Body of pancreas (tissue), 4 donors: ENCODE data around the gene PRRG3. TPM values are rescaled to one million over a fixed set of nuclear protein-coding genes. Genes with fewer than 3 reads are reported as not detected.
"Not testable (repeated sequence)": the region's sequence is repeated elsewhere in the genome, so short reads cannot be mapped to it uniquely, and the experiment has no call there.

Experiments used
- ATAC-seq: fragments of 150-250 bp; one replicate; pipeline ENCODE4 v1.9.1; 2016
- DNase-seq, 4 donors: peaks; one replicate each; pipeline ENCODE4 v3.0.0-alpha.2; 2019
- H3K27ac ChIP-seq, 4 donors: fragments of 200-600 bp; sonication (generic); 1 replicate in 3 of 4; 2 replicates in 1 of 4; pipeline versions ENCODE4 v1.5.1 to v1.6.1; 2016 to 2019; ENCODE audit warnings: mild to moderate bottlenecking in 1 of 4, mixed read lengths in 1 of 4, moderate library complexity in 1 of 4
- H3K27me3 ChIP-seq, 2 donors: fragments of 200-600 bp; sonication (generic); one replicate each; pipeline ENCODE4 v1.6.0; 2016; ENCODE audit warnings: mild to moderate bottlenecking in 1 of 2
- H3K36me3 ChIP-seq, 2 donors: fragments of 200-600 bp; sonication (generic); replicated peaks in 1 of 2; 2 replicates each; pipeline ENCODE4 v1.5.1; 2016; ENCODE audit warnings: low read depth in 2 of 2; ENCODE audit not compliant: insufficient read depth in 1 of 2
- H3K4me1 ChIP-seq: fragments of 200-600 bp; sonication (generic); one replicate; pipeline ENCODE4 v1.6.0; 2016
- H3K4me3 ChIP-seq, 2 donors: fragments of 200-600 bp; sonication (generic); 1 replicate in 1 of 2; 2 replicates in 1 of 2; pipeline ENCODE4 v1.5.1; 2016 to 2019
- H3K9me3 ChIP-seq, 3 donors: fragments of 200-600 bp; sonication (generic); 1 replicate in 2 of 3; 2 replicates in 1 of 3; pipeline ENCODE4 v1.5.1; 2016
- CTCF ChIP-seq, 7 experiments: fragments of 450-650 bp in 4 of 7; fragments of 200-600 bp in 3 of 7; sonication (generic) in 3 of 7; IDR thresholded peaks; one replicate each; pipeline ENCODE4 v1.5.1; 2016 to 2019; ENCODE audit warnings: antibody characterized with exemption in 7 of 7
- POLR2A ChIP-seq, 3 donors: fragments of 450-650 bp; IDR thresholded peaks; one replicate each; pipeline ENCODE4 v1.6.1; 2016; ENCODE audit warnings: antibody characterized with exemption in 3 of 3, mild to moderate bottlenecking in 2 of 3
- WGBS, 2 donors: methylation state at CpG; one replicate each; pipeline ENCODE4 v1.1.5; 2017; 5-methylcytosine and 5-hydroxymethylcytosine counted together
- intact Hi-C: fragments of 100-400 bp; cut with DNase I; formaldehyde crosslinking; loops from one replicate; pipeline ENCODE4 v1.15.1; 2023
- total RNA-seq, 2 donors: library from RNA; depleted of rRNA; stranded (reverse); fragments of >200 nt; gene quantifications; one replicate each; pipeline ENCODE4 v1.1.0, GENCODE V29; 2016

The PRRG3 gene
- total RNA-seq, 2 donors from 2014 or later: 0.33 to 1.0 TPM

DNA sequence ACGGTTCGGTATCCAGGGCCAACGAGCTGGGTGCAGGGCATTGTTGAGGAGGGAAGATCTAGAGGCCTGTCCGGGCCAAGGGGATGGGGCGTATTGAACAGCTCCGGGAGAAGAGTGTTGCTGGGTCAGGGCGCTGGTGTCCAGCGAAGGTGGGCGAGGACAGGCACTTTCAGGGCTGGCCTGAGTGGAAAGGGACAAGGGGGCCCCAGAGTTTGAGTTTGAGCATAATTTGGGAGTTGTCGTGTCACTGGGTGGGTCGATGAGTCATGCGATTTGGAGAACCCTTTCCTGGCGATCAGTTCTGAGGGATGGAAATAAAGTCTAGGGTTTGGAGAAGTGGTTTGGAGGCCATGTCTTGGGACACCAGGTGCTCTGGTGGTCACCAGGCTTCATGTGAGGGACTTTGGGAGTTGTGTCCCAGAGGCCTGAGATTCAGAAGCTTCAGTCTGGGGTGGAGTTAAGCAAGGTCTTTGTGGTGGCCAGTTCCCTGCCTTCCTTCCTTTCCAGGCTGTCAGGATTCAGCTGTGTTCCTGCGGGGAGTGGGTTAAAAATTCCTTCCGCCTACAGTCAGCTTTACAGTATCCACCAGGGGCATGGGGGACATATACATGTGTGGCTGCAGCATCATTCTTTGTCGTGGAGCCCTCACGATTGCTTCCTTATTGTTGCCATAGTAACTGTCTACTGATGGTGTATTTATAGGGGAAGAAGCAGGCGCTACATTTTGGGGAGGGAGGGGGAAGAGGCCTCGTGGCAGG lies 504 bp downstream of the PRRG3 start:
- TF ChIP-seq POLR2A (IDR thresholded peaks at IDR 0.05) (no peak), CTCF (IDR thresholded peaks at IDR 0.05) (no peak)
- H3K27me3 ChIP-seq: no peaks in the 10 kb centered on the region
- intact Hi-C loops: no loop called here
- 12 to 29% methylated on average over 15 to 19 of the region's 19 CpGs for WGBS, 2 donors
- DNase-seq: no peak
- ATAC-seq: no peak
- H3K4me3 ChIP-seq: no peak overlapping the region
- H3K4me1 ChIP-seq: no peaks in the 10 kb centered on the region
- no peaks in the 10 kb centered on the region for H3K36me3 ChIP-seq
- no peaks in the 10 kb centered on the region for H3K9me3 ChIP-seq
- no peak overlapping the region for H3K27ac ChIP-seq

- H3K27me3 ChIP-seq, H3K4me1 ChIP-seq, H3K36me3 ChIP-seq, H3K9me3 ChIP-seq, DNase-seq, H3K4me3 ChIP-seq, ATAC-seq, H3K27ac ChIP-seq, intact Hi-C loops: not testable (repeated sequence)
- 79 to 85% methylated on average over 6 to 8 of the region's 8 CpGs for WGBS, 2 donors
Observed at GRCh38 chrX:151697082-151697481, 1.8 kb downstream of the PRRG3 start.

GRCh38 chrX:151697522-151697921 lies 2.3 kb downstream of the PRRG3 start:
- no peaks in the 10 kb centered on the region for H3K9me3 ChIP-seq
- H3K36me3 ChIP-seq: no peaks in the 10 kb centered on the region
- TF ChIP-seq CTCF (IDR thresholded peaks at IDR 0.05) (no peak), POLR2A (IDR thresholded peaks at IDR 0.05) (no peak)
- no peak overlapping the region for H3K4me3 ChIP-seq
- peak in 1 of 4 donors; percentile 22 for DNase-seq
- intact Hi-C loops: no loop called here
- H3K27me3 ChIP-seq: no peaks in the 10 kb centered on the region
- 72 to 77% methylated on average over 3 to 4 of the region's 4 CpGs for WGBS, 2 donors
- H3K27ac ChIP-seq: no peak overlapping the region
- ATAC-seq: no peak
- no peaks in the 10 kb centered on the region for H3K4me1 ChIP-seq

DNA sequence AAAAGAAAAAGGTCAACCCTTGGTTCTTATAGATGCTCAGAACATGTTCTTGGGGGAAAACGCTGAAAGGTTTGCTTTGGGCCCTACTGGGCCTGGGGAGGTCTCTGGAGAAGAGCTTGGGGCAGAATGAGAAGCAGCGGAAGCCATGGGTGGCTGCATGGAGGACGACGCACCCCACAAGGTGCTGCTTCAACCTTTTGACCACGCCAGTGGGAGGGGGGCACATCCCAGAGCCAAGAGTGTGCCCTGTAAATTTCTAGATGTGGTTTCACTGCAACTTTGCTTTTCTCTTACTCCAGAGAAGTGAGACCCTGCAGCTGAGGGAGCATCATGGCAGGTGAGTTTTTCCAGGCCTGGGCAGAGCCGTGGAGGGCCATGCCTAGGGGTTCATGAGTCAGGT lies 3.2 kb downstream of the PRRG3 start:
- no peak overlapping the region for H3K27ac ChIP-seq
- DNase-seq: no peak
- intact Hi-C loops: no loop called here
- no peaks in the 10 kb centered on the region for H3K9me3 ChIP-seq
- H3K4me3 ChIP-seq: no peak overlapping the region
- H3K36me3 ChIP-seq: no peaks in the 10 kb centered on the region
- no peaks in the 10 kb centered on the region for H3K4me1 ChIP-seq
- ATAC-seq: no peak
- WGBS, 2 donors: 66 to 79% methylated on average over 2 to 5 of the region's 6 CpGs
- no peak for TF ChIP-seq CTCF (IDR thresholded peaks at IDR 0.05)
- H3K27me3 ChIP-seq: no peaks in the 10 kb centered on the region

- 70 to 84% methylated on average over 2 to 8 of the region's 9 CpGs for whole genome bisulfite sequencing, 2 donors
- Histone ChIP-seq H3K27me3 (no peaks in the 10 kb centered on the region), H3K36me3 (no peaks in the 10 kb centered on the region), H3K4me3 (no peak overlapping the region), H3K27ac (no peak overlapping the region), H3K4me1 (no peaks in the 10 kb centered on the region), H3K9me3 (no peaks in the 10 kb centered on the region)
- no peak for DNase-seq
- no peak for TF ChIP-seq CTCF (IDR thresholded peaks at IDR 0.05)
- no peak for TF ChIP-seq POLR2A (IDR thresholded peaks at IDR 0.05)
- no peak for ATAC-seq
- intact Hi-C loops: no loop called here
Observed at GRCh38 chrX:151699746-151700145, 4.5 kb downstream of the PRRG3 start.
